NK-92 (cell line): ENCODE data around the gene SFT2D1.

ENCODE experiments used
- DNase-seq: peaks from one replicate; lab custom pipeline; 2025; ENCODE audit not compliant: unreplicated experiment; lab: John Stamatoyannopoulos, UW

Gene SFT2D1

GRCh38 chr6:166308769-166309589, 33.4 kb downstream of the SFT2D1 start:
- no peak for DNase-seq

- no peak for DNase-seq
These were observed 34.1 kb downstream of the SFT2D1 start, which contains the start of gene PRR18 for GRCh38 chr6:166308033-166308768. TSS of gene PRR18 (minus strand) at chr6:166308392. CDS start at chr6:166308142, 250 bp downstream.

- DNase-seq: no peak
These were observed 35.0 kb downstream of the SFT2D1 start for GRCh38 chr6:166307082-166308032.

DNA sequence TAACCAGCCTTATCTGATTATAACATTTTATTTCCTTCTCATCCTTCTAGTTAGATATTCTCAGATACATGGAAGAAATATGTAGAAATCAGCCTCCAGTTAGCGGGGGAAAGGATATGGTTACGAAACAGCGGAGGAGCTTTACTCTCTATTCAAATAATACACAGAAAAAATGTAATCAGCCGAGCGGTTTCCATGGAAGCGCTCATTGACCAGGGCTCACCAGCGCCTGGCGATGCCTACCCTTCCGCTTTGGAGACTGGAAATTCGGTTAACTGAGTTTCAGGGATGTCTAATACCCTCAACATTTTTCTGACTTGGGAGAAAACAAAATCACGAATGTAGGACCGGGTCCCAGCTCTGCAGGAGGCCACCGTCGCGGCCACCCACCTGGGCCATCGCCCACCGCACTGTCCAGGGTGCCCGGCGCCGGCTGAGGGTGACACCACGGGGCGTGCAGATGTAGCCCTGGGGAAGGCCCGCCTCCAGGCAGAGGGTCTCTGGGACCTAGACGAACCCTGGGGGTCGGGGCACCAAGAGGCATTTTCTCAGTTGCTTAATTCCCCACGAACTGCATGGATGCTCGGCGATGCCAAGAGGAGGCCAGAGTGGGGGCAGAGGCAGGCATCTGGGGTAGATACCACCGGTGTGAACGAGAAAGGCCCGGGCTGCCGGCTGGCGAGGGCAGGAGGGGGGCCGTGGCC, 35.8 kb downstream of the SFT2D1 start:
- no peak for DNase-seq

DNA sequence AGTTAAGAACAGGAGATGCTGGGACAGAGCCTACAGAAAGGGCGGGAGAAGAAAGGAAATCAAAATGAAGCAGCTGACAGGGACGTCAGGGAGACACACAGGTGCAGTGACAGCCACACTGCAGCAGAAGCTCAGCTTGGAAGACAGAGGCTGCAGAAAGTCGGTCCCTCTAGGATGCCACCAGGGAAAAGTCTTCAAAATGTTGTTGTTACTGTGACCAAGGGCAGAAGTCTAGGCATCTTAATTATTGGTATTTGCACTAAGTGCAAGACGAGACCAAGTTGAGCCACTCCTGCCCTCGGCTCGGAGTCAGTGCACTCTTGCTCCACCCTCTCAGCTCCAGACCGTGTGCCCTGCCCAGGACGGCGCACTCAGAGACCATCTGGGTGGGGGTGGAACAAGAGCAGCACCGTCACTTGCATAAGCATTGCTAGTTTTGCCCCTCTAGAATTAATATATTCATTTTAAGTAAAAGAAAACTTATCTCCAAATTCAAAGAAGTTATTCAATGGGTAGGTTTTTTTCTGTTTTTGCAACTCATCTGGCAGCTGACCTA, 36.7 kb downstream of the SFT2D1 start:
- DNase-seq: no peak

GRCh38 chr6:166304106-166304505, 38.2 kb downstream of the SFT2D1 start:
- no peak for DNase-seq

- no peak for DNase-seq
These were observed 40.5 kb downstream of the SFT2D1 start for GRCh38 chr6:166301611-166302529.

- no peak for DNase-seq
These were observed 41.9 kb downstream of the SFT2D1 start for GRCh38 chr6:166300357-166300987.

GRCh38 chr6:166297606-166298005, 44.7 kb downstream of the SFT2D1 start:
- no peak for DNase-seq

DNA sequence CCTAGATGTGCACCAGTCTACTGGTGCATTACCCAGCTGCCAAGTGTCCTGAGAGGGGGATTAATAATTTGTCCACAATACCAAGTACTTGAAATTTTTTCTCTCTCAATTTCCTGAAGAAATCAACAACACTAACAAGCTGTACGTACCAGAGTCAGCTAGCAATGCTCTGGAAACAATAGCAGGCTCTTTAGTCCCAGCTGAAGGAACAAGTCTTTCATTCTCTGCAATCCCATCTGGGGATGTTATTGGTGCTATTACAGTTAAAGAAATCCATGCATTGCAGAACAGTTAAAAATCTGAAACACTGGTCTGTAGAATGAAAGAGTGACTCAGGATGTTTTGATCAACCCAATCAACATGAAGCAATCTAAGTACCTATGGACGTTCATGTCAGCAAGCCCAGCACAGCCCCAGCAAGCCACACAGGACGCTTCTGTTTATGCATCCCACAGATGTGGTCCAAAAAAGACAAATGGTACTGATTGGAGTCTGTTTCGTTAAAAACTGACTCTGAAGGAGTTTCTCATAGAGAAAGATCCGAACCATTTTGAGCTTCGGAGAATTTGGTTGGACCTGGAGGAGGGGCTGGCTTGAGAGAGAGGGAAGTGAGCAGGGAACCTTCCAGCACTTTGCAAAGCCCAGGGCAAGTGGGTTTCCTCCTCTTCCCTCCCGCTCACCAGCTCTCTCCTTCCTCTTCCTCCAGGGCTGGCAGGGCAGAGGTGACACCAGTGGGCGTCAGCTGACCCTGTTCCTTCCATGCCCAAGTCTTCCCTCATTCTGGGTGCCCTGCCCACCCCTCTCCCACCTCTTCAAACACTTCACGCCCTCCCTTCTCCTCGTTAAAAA, 46.1 kb downstream of the SFT2D1 start:
- DNase-seq: no peak

DNA sequence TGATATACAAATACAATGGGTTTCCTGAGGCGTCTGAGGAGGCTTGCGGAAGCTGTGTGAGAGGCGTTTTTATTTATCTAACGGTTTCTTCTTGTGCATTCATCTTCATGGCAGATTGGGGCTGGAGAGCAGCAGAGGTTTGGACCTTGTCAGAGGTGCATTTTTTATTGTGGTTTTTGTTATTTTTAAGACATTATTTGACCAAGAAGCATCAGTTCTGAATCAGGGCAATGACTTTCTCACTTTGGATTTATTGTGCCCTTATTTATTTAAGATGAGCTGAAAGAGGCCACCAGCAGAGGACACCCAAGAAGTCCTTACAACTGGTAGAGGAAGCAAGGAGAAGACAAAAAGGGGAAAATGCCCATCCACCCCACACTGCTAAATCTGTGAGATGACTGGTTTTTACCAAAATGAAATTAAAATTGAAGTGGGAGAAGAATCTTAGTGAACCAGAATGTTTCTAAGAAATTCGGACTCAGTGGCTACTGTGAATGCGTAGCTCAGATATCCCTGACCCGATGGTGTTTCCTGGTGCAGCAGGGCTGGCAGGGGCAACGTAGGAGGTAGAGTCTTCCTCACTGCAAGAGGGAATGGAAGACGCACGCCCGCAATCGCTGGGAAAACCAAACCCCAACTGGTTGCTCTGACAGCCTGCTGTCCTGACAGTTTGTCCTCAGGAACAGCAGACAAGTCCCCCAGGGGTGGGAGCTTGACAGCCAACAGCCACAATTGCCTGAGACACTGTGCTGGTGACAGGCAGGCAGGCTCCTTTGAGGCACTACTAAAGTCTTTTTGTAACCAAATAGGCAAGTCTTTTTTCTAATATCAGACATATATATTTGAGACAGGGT, 48.4 kb downstream of the SFT2D1 start:
- DNase-seq: no peak

- no peak for DNase-seq
These were observed 52.9 kb downstream of the SFT2D1 start for GRCh38 chr6:166289207-166290060.

- no peak for DNase-seq
These were observed 55.5 kb downstream of the SFT2D1 start for GRCh38 chr6:166286839-166287271.

- no peak for DNase-seq
These were observed 57.1 kb downstream of the SFT2D1 start for GRCh38 chr6:166285233-166285632.

- DNase-seq: no peak
These were observed 57.7 kb downstream of the SFT2D1 start for GRCh38 chr6:166284640-166285039.
